H1 (cell line): ENCODE results near the gene AHDC1. TPM values are rescaled to one million over a fixed set of nuclear protein-coding genes. Genes with fewer than 3 reads are reported as not detected.

Source experiments
- CTCF ChIA-PET: fragments of 300-600 bp; sonication (Branson Sonifier 250); formaldehyde crosslinking; loops from one replicate; lab custom pipeline; 2021; ENCODE audit not compliant: partially characterized antibody; lab: Charles Lee
- POLR2A ChIA-PET: fragments of 300-600 bp; sonication (Branson Sonifier 250); formaldehyde crosslinking; loops from one replicate; lab custom pipeline; 2021; ENCODE audit warnings: inconsistent platforms; ENCODE audit not compliant: partially characterized antibody; lab: Charles Lee
- DNase-seq, 2 experiments: peaks; one replicate each; pipeline versions ENCODE4 v3.0.0 to v3.0.0-alpha.2; 2010 to 2022; ENCODE audit warnings: low spot score in 2 of 2, low read depth in 1 of 2, mixed read lengths in 1 of 2
- FAIRE-seq: peaks from 2 replicates; lab custom pipeline; 2011; peaks lifted over from hg19 to GRCh38; lab: Jason Lieb, UNC
- H2AFZ ChIP-seq: 2 replicates; pipeline ENCODE4 v1.8.1; 2012; ENCODE audit warnings: low read length, inconsistent platforms
- H2AK5ac ChIP-seq: 2 replicates; pipeline ENCODE4 v1.6.1; 2013; ENCODE audit warnings: low read depth, low read length
- H2BK120ac ChIP-seq: replicated peaks from 2 replicates; pipeline ENCODE3; 2013; ENCODE audit warnings: low read depth, low read length, inconsistent platforms
- H2BK12ac ChIP-seq: 2 replicates; pipeline ENCODE4 v1.6.1; 2013; ENCODE audit warnings: low read depth, low read length
- H2BK15ac ChIP-seq: 2 replicates; pipeline ENCODE4 v1.6.1; 2013; ENCODE audit warnings: low read length
- H2BK20ac ChIP-seq: 2 replicates; pipeline ENCODE4 v1.6.1; 2013; ENCODE audit warnings: low read length
- H2BK5ac ChIP-seq: 2 replicates; pipeline ENCODE4 v1.6.1; 2013; ENCODE audit warnings: low read depth, low read length
- H3K14ac ChIP-seq: 2 replicates; pipeline ENCODE4 v1.6.1; 2013; ENCODE audit warnings: inconsistent platforms; ENCODE audit not compliant: insufficient read length
- H3K18ac ChIP-seq: 2 replicates; pipeline ENCODE4 v1.6.1; 2013; ENCODE audit warnings: low read length; ENCODE audit errors: extremely low read depth
- H3K23ac ChIP-seq: 2 replicates; pipeline ENCODE4 v1.6.1; 2013; ENCODE audit warnings: inconsistent platforms; ENCODE audit not compliant: insufficient read length
- H3K23me2 ChIP-seq: 2 replicates; pipeline ENCODE4 v1.6.1; 2013; ENCODE audit warnings: low read depth, low read length
- H3K27ac ChIP-seq: 2 replicates; pipeline ENCODE4 v1.6.1; 2011; ENCODE audit warnings: low read depth, low read length, inconsistent platforms
- H3K27me3 ChIP-seq, 4 experiments: replicated peaks in 1 of 4; 1 replicate in 1 of 4; 2 replicates in 3 of 4; pipeline versions ENCODE4 v1.6.1 to v1.8.1; 2011 to 2013; ENCODE audit warnings: low read length in 3 of 4, mild to moderate bottlenecking in 3 of 4, inconsistent platforms in 2 of 4, mixed read lengths in 2 of 4, moderate library complexity in 1 of 4; ENCODE audit not compliant: control insufficient read depth in 3 of 4, insufficient read depth in 3 of 4; ENCODE audit errors: extremely low read depth in 1 of 4
- H3K36me3 ChIP-seq, 4 experiments: 2 replicates each; pipeline versions ENCODE4 v1.6.1 to v1.8.1; 2011 to 2013; ENCODE audit warnings: mild to moderate bottlenecking in 4 of 4, low read length in 3 of 4, moderate library complexity in 2 of 4, control low read depth in 1 of 4, inconsistent platforms in 1 of 4; ENCODE audit not compliant: insufficient read depth in 4 of 4, control insufficient read depth in 2 of 4
- H3K4ac ChIP-seq: replicated peaks from 2 replicates; pipeline ENCODE3; 2013; ENCODE audit warnings: low read length, low read depth, mixed read lengths, inconsistent platforms; ENCODE audit not compliant: insufficient read length
- H3K4me1 ChIP-seq, 4 experiments: replicated peaks in 1 of 4; 1 replicate in 1 of 4; 2 replicates in 3 of 4; pipeline versions ENCODE4 v1.6.1 to v1.8.1; 2011 to 2013; ENCODE audit warnings: low read length in 3 of 4, inconsistent platforms in 2 of 4, mixed read lengths in 1 of 4; ENCODE audit not compliant: insufficient read depth in 4 of 4, control insufficient read depth in 3 of 4
- H3K4me2 ChIP-seq, 2 experiments: 2 replicates each; pipeline versions ENCODE4 v1.6.1 to v1.8.1; 2011 to 2013; ENCODE audit warnings: low read depth in 2 of 2, low read length in 2 of 2, control low read depth in 1 of 2, inconsistent platforms in 1 of 2, mild to moderate bottlenecking in 1 of 2; ENCODE audit not compliant: insufficient read depth in 1 of 2
- H3K4me3 ChIP-seq, 4 experiments: fragments of 200-600, 300-600 bp in 1 of 4; sonication (generic), shearing (Covaris generic), sonication (Bioruptor Twin) in 1 of 4; 2 replicates each; pipeline versions ENCODE4 v1.5.1 to v1.8.1; 2011 to 2016; ENCODE audit warnings: low read length in 4 of 4, low read depth in 3 of 4, control low read depth in 2 of 4, inconsistent platforms in 2 of 4, mild to moderate bottlenecking in 2 of 4, mixed read lengths in 1 of 4, moderate library complexity in 1 of 4; ENCODE audit not compliant: insufficient read depth in 2 of 4; ENCODE audit errors: extremely low read depth in 1 of 4
- H3K56ac ChIP-seq: replicated peaks from 2 replicates; pipeline ENCODE3; 2013; ENCODE audit warnings: low read depth, mild to moderate bottlenecking, mixed read lengths, low read length, inconsistent platforms; ENCODE audit not compliant: insufficient read length
- H3K79me1 ChIP-seq: 2 replicates; pipeline ENCODE4 v1.6.1; 2013; ENCODE audit warnings: low read depth, low read length, control low read depth
- H3K79me2 ChIP-seq, 2 experiments: 2 replicates each; pipeline versions ENCODE4 v1.6.1 to v1.8.1; 2012 to 2013; ENCODE audit warnings: low read length in 2 of 2, mild to moderate bottlenecking in 2 of 2, inconsistent platforms in 1 of 2; ENCODE audit not compliant: insufficient read depth in 2 of 2, control insufficient read depth in 1 of 2
- H3K9ac ChIP-seq, 4 experiments: replicated peaks in 1 of 4; 1 replicate in 1 of 4; 2 replicates in 3 of 4; pipeline versions ENCODE4 v1.6.1 to v1.8.1; 2011 to 2013; ENCODE audit warnings: low read depth in 3 of 4, low read length in 3 of 4, control low read depth in 2 of 4, mild to moderate bottlenecking in 2 of 4, moderate library complexity in 2 of 4, inconsistent platforms in 1 of 4; ENCODE audit errors: extremely low read depth in 1 of 4
- H3K9me3 ChIP-seq, 2 experiments: 2 replicates each; pipeline versions ENCODE4 v1.6.1 to v1.8.1; 2012 to 2013; ENCODE audit warnings: mild to moderate bottlenecking in 2 of 2, moderate library complexity in 2 of 2, control low read depth in 1 of 2, inconsistent platforms in 1 of 2, low read depth in 1 of 2, low read length in 1 of 2, mixed read lengths in 1 of 2; ENCODE audit not compliant: insufficient read depth in 2 of 2
- H4K20me1 ChIP-seq, 2 experiments: replicated peaks in 1 of 2; 2 replicates each; pipeline versions ENCODE3 to v1.8.1; 2011 to 2013; ENCODE audit warnings: inconsistent platforms in 2 of 2, low read length in 2 of 2, mild to moderate bottlenecking in 1 of 2; ENCODE audit not compliant: insufficient read depth in 2 of 2, control insufficient read depth in 1 of 2
- H4K5ac ChIP-seq: 2 replicates; pipeline ENCODE4 v1.6.1; 2013; ENCODE audit warnings: low read length, low read depth, mixed read lengths, inconsistent platforms; ENCODE audit not compliant: insufficient read length
- H4K8ac ChIP-seq: 2 replicates; pipeline ENCODE4 v1.8.0; 2013; ENCODE audit warnings: mild to moderate bottlenecking, moderate library complexity, low read length, inconsistent platforms; ENCODE audit not compliant: insufficient read depth; ENCODE audit errors: extremely low read depth
- H4K91ac ChIP-seq: replicated peaks from 2 replicates; pipeline ENCODE3; 2013; ENCODE audit warnings: low read length, mixed read lengths, inconsistent platforms; ENCODE audit not compliant: insufficient read length
- ATF2 ChIP-seq: IDR thresholded peaks from 2 replicates; pipeline ENCODE4 v1.6.1; 2012; ENCODE audit warnings: low read length, inconsistent platforms
- BCL11A ChIP-seq, 2 experiments: IDR thresholded peaks; one replicate each; pipeline ENCODE4 v1.6.1; 2011; ENCODE audit warnings: low read depth in 2 of 2, low read length in 2 of 2, mild to moderate bottlenecking in 2 of 2
- RNF2 ChIP-seq: fragments of 200-900, 300-1000 bp; sonication (generic); IDR thresholded peaks from 2 replicates; pipeline ENCODE4 v1.7.1; 2016; ENCODE audit warnings: borderline replicate concordance, low read depth, mild to moderate bottlenecking, antibody characterized with exemption, low read length; ENCODE audit not compliant: poor library complexity, severe bottlenecking; ENCODE audit errors: missing control alignments
- SIN3A ChIP-seq, 2 experiments: IDR thresholded peaks in 1 of 2; conservative IDR thresholded peaks in 1 of 2; 2 replicates each; pipeline ENCODE4 v1.6.1; 2011 to 2012; ENCODE audit warnings: low read length in 2 of 2, improper control_type of control experiment in 1 of 2, low read depth in 1 of 2, mild to moderate bottlenecking in 1 of 2
- SP4 ChIP-seq: IDR thresholded peaks from 2 replicates; pipeline ENCODE4 v1.6.1; 2012; ENCODE audit warnings: low read length, inconsistent platforms
- USF2 ChIP-seq: IDR thresholded peaks from 2 replicates; pipeline ENCODE4 v1.6.1; 2011; ENCODE audit warnings: low read length, improper control_type of control experiment
- WGBS, 2 experiments: shearing (Covaris generic) in 1 of 2; methylation state at CpG; one replicate each; pipeline versions ENCODE4 v1.1.6 to v1.1.7; 2013 to 2015; ENCODE audit warnings: low lambda C conversion rate in 2 of 2, mixed read lengths in 2 of 2, inconsistent platforms in 1 of 2, low coverage in 1 of 2, missing lambda C conversion rate in 1 of 2; ENCODE audit not compliant: insufficient replicate concordance in 2 of 2, insufficient coverage in 1 of 2, insufficient read length in 1 of 2; ENCODE audit errors: extremely low coverage in 1 of 2, missing lambda C conversion rate in 1 of 2; 5-methylcytosine and 5-hydroxymethylcytosine counted together
- polyA plus RNA-seq, 7 experiments: library from polyadenylated mRNA; depleted of rRNA in 3 of 7; stranded (reverse) in 5 of 7; unstranded in 2 of 7; fragments of >200 nt in 5 of 7; fragments of 200-250 nt in 2 of 7; gene quantifications; 1 replicate in 5 of 7; 2 replicates in 1 of 7; 4 replicates in 1 of 7; pipeline versions ENCODE4 v1.2.1 to v1.2.3, GENCODE V29; 2011 to 2013; ENCODE audit warnings: missing spikeins in 2 of 7, mixed read lengths in 2 of 7
- total RNA-seq: library from RNA; stranded (reverse); fragmentation: NEBNext Ultra II Directional; extraction: Animal tissue kit (Norgen Biotek cat#: 25700); gene quantifications from 2 replicates; pipeline ENCODE4 v1.2.1, GENCODE V29; 2021

AHDC1 gene
- total and polyA plus RNA-seq, 2 of the 8 experiments (the other 6 are each of a cell fraction or from before 2014, with no cell fraction given) = 4.4 to 35.1 TPM

GRCh38 chr1:27539901-27540861, 63.8 kb downstream of the AHDC1 start:
- Histone ChIP-seq H3K9ac (no peak overlapping the region), H4K5ac (no peak overlapping the region), H3K4ac (no peak overlapping the region), H2BK120ac (no peak overlapping the region), H3K9me3 (no peaks in the 10 kb centered on the region), H3K27me3 (no peaks in the 10 kb centered on the region), H4K8ac (no peak overlapping the region), H4K91ac (no peak overlapping the region), H2AFZ (no peak overlapping the region), H3K79me2 (no peaks in the 10 kb centered on the region), H2BK5ac (peak overlapping the region; percentile 58; the same call in 1 of the 2 replicates), H2BK12ac (0 out of 2 replicates have a peak overlapping the region, but pooled peaks have one; percentile 21), H2AK5ac (no peak overlapping the region), H3K79me1 (peaks cover 2% of the 10 kb centered on the region; the same call in 1 of the 2 replicates), H2BK15ac (no peak overlapping the region), H3K23ac (no peak overlapping the region), H3K4me1 (peaks cover 8 to 29% (median 24%) of the 10 kb centered on the region in 4 experiments), H3K18ac (no peak overlapping the region; the same call in 1 of the 2 replicates), H3K23me2 (no peaks in the 10 kb centered on the region), H2BK20ac (no peak overlapping the region), H3K27ac (no peak overlapping the region), H3K14ac (no peak overlapping the region), H3K36me3 (peaks cover 0 to 5% (median 3%) of the 10 kb centered on the region in 4 experiments; a peak in 2 of 8 replicates), H4K20me1 (peaks cover 0 to 9% of the 10 kb centered on the region in 2 experiments), H3K56ac (no peak overlapping the region), H3K4me2 (no peak overlapping the region), H3K4me3 (no peak overlapping the region)
- no peak for FAIRE-seq
- 77% methylated on average over 9 of the region's 9 CpGs; no CpG with 5 or more reads in 1 of the 2 experiments for WGBS, 2 experiments
- no peak for DNase-seq
- ChIA-PET POLR2A (interaction anchor here (0.8 to 7.2 kb wide), 8 partner anchors 11 to 35 kb away, joined by 3 to 34 read pairs (median 4); no protein-coding TSS in a partner anchor), CTCF (interaction anchor here (0.8 to 56.1 kb wide), 8 partner anchors 10 to 127 kb away, joined by 3 to 1807 read pairs (median 4); partner anchors contain the start of gene AHDC1)
- TF ChIP-seq SP4 (no peak), RNF2 (no peak), USF2 (no peak), BCL11A (IDR thresholded peaks at IDR 0.05; ENCODE audit: low read depth in 2 of 2, low read length in 2 of 2) (no peak), SIN3A (conservative IDR thresholded peaks at IDR 0.05 in 1 of 2, IDR thresholded peaks at IDR 0.05 in 1 of 2; ENCODE audit: low read depth in 1 of 2, low read length in 2 of 2) (no peak), ATF2 (no peak)
